ENCODE measurements around the gene ZNF616. TPM values are rescaled to one million over a fixed set of nuclear protein-coding genes. Genes with fewer than 3 reads are reported as not detected.

The ZNF616 gene
- total RNA-seq, 1 experiment from 2014 or later = 7.1 TPM

GRCh38 chr19:52171321-52172169 is 31.8 kb upstream of the ZNF616 start, which contains the start of gene ZNF836:
ZNF836 (minus strand) TSS chr19:52171621; CDS start chr19:52168072, 3,549 bp downstream.
- H3K36me3 Mint-ChIP-seq (ENCODE audit: insufficient read depth, unreplicated experiment) = peaks cover 24% of the 10 kb centered on the region
- CTCF ChIA-PET = no interaction called here
- intact Hi-C loops (cut with micrococcal nuclease; ENCODE audit: unreplicated experiment) = loop anchor here (1.0 kb wide), 1 partner anchor 18 kb away; no protein-coding TSS in a partner anchor
- peaks cover 14% of the 10 kb centered on the region for H3K4me1 Mint-ChIP-seq (ENCODE audit: low read depth, unreplicated experiment)
- H3K9me3 Mint-ChIP-seq (ENCODE audit: unreplicated experiment) = peaks cover 13% of the 10 kb centered on the region
- Histone ChIP-seq H3K9me3 (peaks cover 24% of the 10 kb centered on the region), H3K4me1 (peaks cover 3% of the 10 kb centered on the region; the same call in 1 of the 2 replicates), H3K4me3 (ENCODE audit: low read depth, low read length) (peak within 1 kb of the TSS; percentile 71), H3K36me3 (ENCODE audit: control insufficient read depth, insufficient read depth, low read length) (peaks cover 3% of the 10 kb centered on the region; the same call in 1 of the 2 replicates), H3K27me3 (replicated peaks; ENCODE audit: control insufficient read depth, insufficient read depth, low read length) (no peaks in the 10 kb centered on the region)
- H3K4me3 Mint-ChIP-seq (ENCODE audit: unreplicated experiment) = peak within 1 kb of the TSS; percentile 98
- no peaks in the 10 kb centered on the region for H3K27me3 Mint-ChIP-seq (ENCODE audit: insufficient read depth, unreplicated experiment)
- no peak for TF ChIP-seq CTCF (IDR thresholded peaks at IDR 0.05; ENCODE audit: insufficient read depth in 1 of 2, low read depth in 1 of 2, low read length in 1 of 2, severe bottlenecking in 1 of 2, unreplicated experiment in 1 of 2)
- H3K27ac Mint-ChIP-seq (ENCODE audit: unreplicated experiment) = peak within 1 kb of the TSS; percentile 93
- POLR2A ChIA-PET = no interaction called here
- BruUV-seq (replicated peaks) = no TSS peak
- DNase-seq = peak; percentile 85 to 88

- peaks cover 24% of the 10 kb centered on the region for H3K9me3 ChIP-seq
- CTCF ChIA-PET = no interaction called here
- peaks cover 12% of the 10 kb centered on the region for H3K4me1 Mint-ChIP-seq (ENCODE audit: low read depth, unreplicated experiment)
- peak overlapping the region; percentile 93 for H3K27ac Mint-ChIP-seq (ENCODE audit: unreplicated experiment)
- H3K9me3 Mint-ChIP-seq (ENCODE audit: unreplicated experiment) = peaks cover 10% of the 10 kb centered on the region
- H3K36me3 Mint-ChIP-seq (ENCODE audit: insufficient read depth, unreplicated experiment) = peaks cover 24% of the 10 kb centered on the region
- POLR2A ChIA-PET = no interaction called here
- H3K36me3 ChIP-seq (ENCODE audit: control insufficient read depth, insufficient read depth, low read length) = peaks cover 3% of the 10 kb centered on the region; the same call in 1 of the 2 replicates
- intact Hi-C loops (cut with micrococcal nuclease; ENCODE audit: unreplicated experiment) = loop anchor here (1.0 kb wide), 1 partner anchor 18 kb away; no protein-coding TSS in a partner anchor
- TSS peak; percentile 67 for BruUV-seq (replicated peaks)
- no peaks in the 10 kb centered on the region for H3K27me3 Mint-ChIP-seq (ENCODE audit: insufficient read depth, unreplicated experiment)
- H3K4me3 Mint-ChIP-seq (ENCODE audit: unreplicated experiment) = peak overlapping the region; percentile 98
- no peaks in the 10 kb centered on the region for H3K27me3 ChIP-seq (replicated peaks; ENCODE audit: control insufficient read depth, insufficient read depth, low read length)
- no peaks in the 10 kb centered on the region for H3K4me1 ChIP-seq
- no peak for TF ChIP-seq CTCF (IDR thresholded peaks at IDR 0.05; ENCODE audit: insufficient read depth in 1 of 2, low read depth in 1 of 2, low read length in 1 of 2, severe bottlenecking in 1 of 2, unreplicated experiment in 1 of 2)
- peak in 1 of 2 experiments; percentile 27 for DNase-seq
- H3K4me3 ChIP-seq (ENCODE audit: low read depth, low read length) = peak overlapping the region; percentile 71
Observed at GRCh38 chr19:52170863-52171320, 31.2 kb upstream of the ZNF616 start.

GRCh38 chr19:52170304-52170703 is 30.6 kb upstream of the ZNF616 start:
- H3K9me3 ChIP-seq = peaks cover 24% of the 10 kb centered on the region
- BruUV-seq (replicated peaks) = no TSS peak
- Mint-ChIP-seq H3K27me3 (ENCODE audit: insufficient read depth, unreplicated experiment) (no peaks in the 10 kb centered on the region), H3K27ac (ENCODE audit: unreplicated experiment) (peak overlapping the region; percentile 93), H3K4me3 (ENCODE audit: unreplicated experiment) (peak overlapping the region; percentile 98), H3K36me3 (ENCODE audit: insufficient read depth, unreplicated experiment) (peaks cover 24% of the 10 kb centered on the region), H3K4me1 (ENCODE audit: low read depth, unreplicated experiment) (peaks cover 12% of the 10 kb centered on the region), H3K9me3 (ENCODE audit: unreplicated experiment) (peaks cover 10% of the 10 kb centered on the region)
- intact Hi-C loops (cut with micrococcal nuclease; ENCODE audit: unreplicated experiment) = no loop called here
- DNase-seq = no peak
- H3K4me3 ChIP-seq (ENCODE audit: low read depth, low read length) = peak overlapping the region; percentile 71
- CTCF ChIA-PET = no interaction called here
- no peaks in the 10 kb centered on the region for H3K27me3 ChIP-seq (replicated peaks; ENCODE audit: control insufficient read depth, insufficient read depth, low read length)
- H3K36me3 ChIP-seq (ENCODE audit: control insufficient read depth, insufficient read depth, low read length) = peaks cover 3% of the 10 kb centered on the region; the same call in 1 of the 2 replicates
- no peaks in the 10 kb centered on the region for H3K4me1 ChIP-seq
- no peak for TF ChIP-seq CTCF (IDR thresholded peaks at IDR 0.05; ENCODE audit: insufficient read depth in 1 of 2, low read depth in 1 of 2, low read length in 1 of 2, severe bottlenecking in 1 of 2, unreplicated experiment in 1 of 2)
- POLR2A ChIA-PET = no interaction called here
